MCF 10A (cell line): ENCODE data around the gene ZNF792. TPM values are rescaled to one million over a fixed set of nuclear protein-coding genes. Genes with fewer than 3 reads are reported as not detected.

ENCODE experiments used
- BruUV-seq: library from RNA; stranded (reverse); fragments of 400-500 nt; replicated peaks from 2 replicates; lab custom pipeline; 2021; lab: Mats Ljungman, UMichigan
- CTCF ChIA-PET: fragments of 300-600 bp; sonication (Branson Sonifier 250); formaldehyde crosslinking; extraction: SDS; loops from one replicate; lab custom pipeline; 2021; ENCODE audit warnings: antibody characterized with exemption, inconsistent platforms; lab: Yijun Ruan, JAX
- POLR2A ChIA-PET: fragments of 300-600, 350-650 bp; sonication (Branson Sonifier 250); formaldehyde crosslinking; extraction: SDS; loops from one replicate; lab custom pipeline; 2020; ENCODE audit warnings: antibody characterized with exemption, inconsistent platforms; lab: Yijun Ruan, JAX
- DNase-seq: peaks from one replicate; pipeline ENCODE4 v3.0.0-alpha.2; 2018; ENCODE audit not compliant: unreplicated experiment
- H3K27ac Mint-ChIP-seq: one replicate; pipeline ENCODE4 v1.8.0; 2022; ENCODE audit warnings: mild to moderate bottlenecking, low read depth, mixed read lengths; ENCODE audit not compliant: unreplicated experiment
- H3K27me3 Mint-ChIP-seq: one replicate; pipeline ENCODE4 v1.8.0; 2022; ENCODE audit warnings: mixed read lengths; ENCODE audit not compliant: insufficient read depth, unreplicated experiment
- H3K36me3 Mint-ChIP-seq: one replicate; pipeline ENCODE4 v1.8.0; 2022; ENCODE audit warnings: mild to moderate bottlenecking, moderate library complexity, mixed read lengths; ENCODE audit not compliant: insufficient read depth, unreplicated experiment
- H3K4me1 Mint-ChIP-seq: one replicate; pipeline ENCODE4 v1.8.0; 2022; ENCODE audit warnings: mixed read lengths; ENCODE audit not compliant: insufficient read depth, unreplicated experiment
- H3K4me3 Mint-ChIP-seq: one replicate; pipeline ENCODE4 v1.8.0; 2022; ENCODE audit warnings: mild to moderate bottlenecking, moderate library complexity, mixed read lengths; ENCODE audit not compliant: unreplicated experiment
- H3K9me3 Mint-ChIP-seq: one replicate; pipeline ENCODE4 v1.8.0; 2022; ENCODE audit warnings: mixed read lengths; ENCODE audit not compliant: unreplicated experiment
- intact Hi-C: fragments of 100-400 bp; cut with micrococcal nuclease; formaldehyde crosslinking; loops from 2 replicates; pipeline ENCODE4 v1.14.1; 2022
- total RNA-seq: library from RNA; stranded (reverse); gene quantifications from 2 replicates; pipeline ENCODE4 v1.2.3, GENCODE V29; 2022
- TF ChIP-seq, protein P1 (sequence below): fragments of 200-600 bp; IDR thresholded peaks from one replicate; pipeline ENCODE4 v1.8.0; 2022; ENCODE audit warnings: antibody characterized with exemption, mild to moderate bottlenecking; ENCODE audit not compliant: unreplicated experiment

ZNF792 gene
- total RNA-seq, 1 experiment from 2014 or later = 0.40 TPM

DNA sequence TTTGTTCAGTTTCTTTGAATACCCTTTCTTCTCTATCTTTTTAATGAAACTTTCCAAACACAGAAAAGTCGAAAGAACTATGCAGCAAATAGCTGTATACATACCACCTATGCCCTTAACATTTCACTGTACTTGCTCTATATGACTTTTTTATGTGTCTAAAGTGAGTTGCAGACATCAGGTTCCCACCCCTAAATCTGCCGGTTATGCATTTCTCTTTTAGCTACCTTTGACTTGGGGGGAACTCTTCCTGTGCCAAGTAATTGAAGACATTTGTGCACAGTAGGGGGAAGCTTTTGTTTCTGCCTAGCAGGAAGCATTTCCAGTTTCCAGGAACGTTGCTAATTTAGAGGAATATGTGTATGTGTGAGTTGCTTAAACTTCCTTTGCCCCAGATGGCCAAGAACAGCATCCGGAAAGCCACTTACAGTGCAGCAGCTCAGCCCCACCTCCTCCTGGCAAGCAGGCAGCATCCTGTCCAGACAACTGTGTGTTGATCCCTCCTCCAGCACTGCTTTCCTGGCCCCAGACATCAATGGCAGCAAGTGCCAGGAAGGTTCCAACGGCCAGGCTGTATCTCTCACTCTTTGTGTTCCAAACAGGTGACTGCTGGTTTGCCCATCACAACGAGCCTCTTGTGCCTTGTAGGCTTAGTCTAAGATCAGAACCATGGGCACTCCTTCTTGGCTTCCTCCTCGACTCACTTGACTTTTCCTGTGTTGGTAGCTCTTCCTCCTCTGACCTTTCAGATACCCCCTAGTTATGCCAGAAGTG lies 21.4 kb upstream of the ZNF792 start:
- H3K36me3 Mint-ChIP-seq = no peaks in the 10 kb centered on the region
- no peaks in the 10 kb centered on the region for H3K4me1 Mint-ChIP-seq
- intact Hi-C loops = no loop called here
- H3K4me3 Mint-ChIP-seq = no peak overlapping the region
- ChIA-PET CTCF (interaction anchor here (1.2 to 2.6 kb wide), 3 partner anchors 11 to 59 kb away, joined by 3 to 10 read pairs (median 8); no protein-coding TSS in a partner anchor), POLR2A (interaction anchor here (0.7 to 1.1 kb wide), 2 partner anchors 16 to 28 kb away, joined by 3 read pairs; no protein-coding TSS in a partner anchor)
- no TSS peak for BruUV-seq
- TF ChIP-seq, protein P1, sequence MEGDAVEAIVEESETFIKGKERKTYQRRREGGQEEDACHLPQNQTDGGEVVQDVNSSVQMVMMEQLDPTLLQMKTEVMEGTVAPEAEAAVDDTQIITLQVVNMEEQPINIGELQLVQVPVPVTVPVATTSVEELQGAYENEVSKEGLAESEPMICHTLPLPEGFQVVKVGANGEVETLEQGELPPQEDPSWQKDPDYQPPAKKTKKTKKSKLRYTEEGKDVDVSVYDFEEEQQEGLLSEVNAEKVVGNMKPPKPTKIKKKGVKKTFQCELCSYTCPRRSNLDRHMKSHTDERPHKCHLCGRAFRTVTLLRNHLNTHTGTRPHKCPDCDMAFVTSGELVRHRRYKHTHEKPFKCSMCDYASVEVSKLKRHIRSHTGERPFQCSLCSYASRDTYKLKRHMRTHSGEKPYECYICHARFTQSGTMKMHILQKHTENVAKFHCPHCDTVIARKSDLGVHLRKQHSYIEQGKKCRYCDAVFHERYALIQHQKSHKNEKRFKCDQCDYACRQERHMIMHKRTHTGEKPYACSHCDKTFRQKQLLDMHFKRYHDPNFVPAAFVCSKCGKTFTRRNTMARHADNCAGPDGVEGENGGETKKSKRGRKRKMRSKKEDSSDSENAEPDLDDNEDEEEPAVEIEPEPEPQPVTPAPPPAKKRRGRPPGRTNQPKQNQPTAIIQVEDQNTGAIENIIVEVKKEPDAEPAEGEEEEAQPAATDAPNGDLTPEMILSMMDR = no peak
- peaks cover 7% of the 10 kb centered on the region for H3K9me3 Mint-ChIP-seq
- no peak for DNase-seq
- H3K27me3 Mint-ChIP-seq = peaks cover 9% of the 10 kb centered on the region
- H3K27ac Mint-ChIP-seq = no peak overlapping the region

DNA sequence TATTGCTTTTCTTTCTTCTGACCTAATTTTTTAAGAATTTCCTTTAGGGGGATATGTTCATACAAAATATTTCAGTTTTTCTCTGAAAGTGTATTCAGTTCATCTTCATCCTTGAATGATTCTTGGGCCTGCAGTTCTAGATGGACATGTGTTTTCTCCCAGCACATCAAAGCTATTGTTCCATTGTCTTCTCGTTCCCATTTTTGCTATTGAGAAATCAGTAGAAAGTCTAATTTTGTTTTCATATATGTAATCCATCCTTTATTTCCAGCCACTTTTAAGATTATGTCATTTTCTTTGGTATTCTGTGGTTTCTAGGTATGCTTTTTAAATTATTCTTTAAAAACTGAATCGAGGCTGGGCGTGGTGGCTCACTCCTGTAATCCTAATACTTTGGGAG lies 20.3 kb upstream of the ZNF792 start:
- intact Hi-C loops = no loop called here
- Mint-ChIP-seq H3K36me3 (no peaks in the 10 kb centered on the region), H3K4me3 (no peak overlapping the region), H3K9me3 (peaks cover 7% of the 10 kb centered on the region), H3K4me1 (no peaks in the 10 kb centered on the region), H3K27me3 (peaks cover 5% of the 10 kb centered on the region), H3K27ac (no peak overlapping the region)
- BruUV-seq = no TSS peak
- ChIA-PET POLR2A (interaction anchor here (0.8 kb wide), 1 partner anchor 38 kb away, joined by 3 read pairs; no protein-coding TSS in a partner anchor), CTCF (interaction anchor here (0.6 to 2.6 kb wide), 4 partner anchors 10 to 123 kb away, joined by 3 to 10 read pairs (median 6); no protein-coding TSS in a partner anchor)
- no peak for DNase-seq
- TF ChIP-seq, protein P1 = no peak

DNA sequence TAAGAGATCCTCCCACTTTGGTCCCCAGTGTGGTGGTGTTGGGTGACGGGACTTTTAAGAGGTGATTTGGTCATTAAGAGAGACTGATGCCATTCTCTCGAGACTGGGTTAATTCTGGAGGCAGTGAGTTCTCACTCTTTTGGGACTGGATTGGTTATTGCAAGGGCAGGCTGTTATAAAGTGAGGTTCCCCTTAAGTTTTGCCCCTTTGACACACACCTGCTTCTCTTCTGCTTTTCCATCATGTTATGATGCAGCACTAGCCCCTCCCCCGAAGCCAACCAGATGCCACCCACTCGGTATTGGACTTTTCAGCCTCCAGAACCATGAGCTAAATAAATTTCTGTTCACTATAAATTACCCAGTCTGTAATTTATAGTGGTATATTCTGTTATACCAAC lies 19.8 kb upstream of the ZNF792 start:
- no TSS peak for BruUV-seq
- H3K36me3 Mint-ChIP-seq = no peaks in the 10 kb centered on the region
- peaks cover 10% of the 10 kb centered on the region for H3K27me3 Mint-ChIP-seq
- CTCF ChIA-PET = interaction anchor here (0.6 to 2.6 kb wide), 4 partner anchors 9 to 124 kb away, joined by 3 to 10 read pairs (median 6); no protein-coding TSS in a partner anchor
- peaks cover 7% of the 10 kb centered on the region for H3K9me3 Mint-ChIP-seq
- intact Hi-C loops = no loop called here
- TF ChIP-seq, protein P1 = no peak
- no peak overlapping the region for H3K27ac Mint-ChIP-seq
- no peak for DNase-seq
- H3K4me1 Mint-ChIP-seq = no peaks in the 10 kb centered on the region
- POLR2A ChIA-PET = interaction anchor here (0.8 kb wide), 1 partner anchor 38 kb away, joined by 3 read pairs; no protein-coding TSS in a partner anchor
- no peak overlapping the region for H3K4me3 Mint-ChIP-seq

DNA sequence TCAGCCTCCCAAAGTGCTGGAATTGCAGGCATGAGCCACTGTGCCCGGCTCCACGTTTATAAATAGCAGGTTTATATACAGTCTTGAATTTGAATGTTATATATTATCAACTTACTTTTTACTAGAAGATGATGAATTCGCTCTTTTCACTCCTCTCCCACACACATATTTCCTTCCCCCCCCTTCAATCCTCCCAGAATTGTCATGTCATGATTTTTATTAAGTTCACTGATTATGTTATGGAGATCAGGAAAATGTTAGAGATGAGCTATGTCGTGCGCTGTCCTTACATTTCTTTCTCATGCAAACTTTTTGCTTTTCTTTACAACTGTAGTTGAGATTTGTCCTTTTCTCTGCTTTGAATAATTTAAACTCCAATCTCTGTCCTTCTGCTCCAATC lies 18.2 kb upstream of the ZNF792 start:
- H3K27ac Mint-ChIP-seq = no peak overlapping the region
- DNase-seq = no peak
- no TSS peak for BruUV-seq
- peaks cover 7% of the 10 kb centered on the region for H3K9me3 Mint-ChIP-seq
- intact Hi-C loops = no loop called here
- TF ChIP-seq, protein P1 = no peak
- H3K27me3 Mint-ChIP-seq = peaks cover 12% of the 10 kb centered on the region
- H3K36me3 Mint-ChIP-seq = no peaks in the 10 kb centered on the region
- no peak overlapping the region for H3K4me3 Mint-ChIP-seq
- ChIA-PET CTCF (interaction anchor here (0.6 to 2.0 kb wide), 2 partner anchors 9 kb away, joined by 4 to 6 read pairs; no protein-coding TSS in a partner anchor), POLR2A (no interaction called here)
- no peaks in the 10 kb centered on the region for H3K4me1 Mint-ChIP-seq
